ENCODE measurements around the gene HSPA1A.
A peak's percentile ranks its signal among the peaks of the same experiment; 100 is the strongest.
"Not testable (repeated sequence)": the region's sequence is repeated elsewhere in the genome, so short reads cannot be mapped to it uniquely, and the experiment has no call there.

The HSPA1A gene

DNA sequence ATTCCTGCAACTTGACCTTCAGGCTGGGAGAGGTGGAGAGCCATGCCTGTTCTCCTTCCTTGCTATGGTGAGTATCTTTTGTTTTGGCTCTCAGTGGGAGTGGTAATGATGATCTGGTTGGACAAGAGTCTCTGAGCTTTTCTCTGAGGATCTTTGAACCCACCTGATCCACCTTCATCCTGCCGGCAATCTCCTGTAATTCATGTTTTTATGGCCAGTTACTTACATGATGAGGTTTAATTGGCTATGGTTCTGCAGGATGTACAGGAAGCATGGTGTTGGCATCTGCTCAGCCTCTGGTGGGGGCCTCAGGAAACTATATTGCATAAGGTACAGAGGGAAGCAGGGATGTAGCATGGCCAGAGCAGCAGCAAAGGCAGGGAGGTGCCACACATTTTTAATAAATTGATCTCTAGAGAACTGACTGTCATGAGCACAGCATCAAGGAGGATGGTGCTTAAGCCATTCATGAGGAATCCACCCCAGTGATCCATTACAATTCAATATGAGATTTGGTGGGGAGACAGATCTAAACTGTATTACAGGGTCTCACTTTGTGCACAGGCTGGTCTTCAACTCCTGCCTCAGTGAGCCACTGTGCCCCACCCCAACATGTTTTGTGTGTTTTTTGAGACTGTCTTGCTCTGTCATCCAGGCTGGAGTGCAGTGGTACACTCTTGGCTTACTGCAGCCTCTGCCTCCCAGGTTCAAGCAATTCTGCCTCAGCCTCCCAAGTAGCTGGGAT, 22.2 kb downstream of the HSPA1A start:
- no peak for DNase-seq

DNA sequence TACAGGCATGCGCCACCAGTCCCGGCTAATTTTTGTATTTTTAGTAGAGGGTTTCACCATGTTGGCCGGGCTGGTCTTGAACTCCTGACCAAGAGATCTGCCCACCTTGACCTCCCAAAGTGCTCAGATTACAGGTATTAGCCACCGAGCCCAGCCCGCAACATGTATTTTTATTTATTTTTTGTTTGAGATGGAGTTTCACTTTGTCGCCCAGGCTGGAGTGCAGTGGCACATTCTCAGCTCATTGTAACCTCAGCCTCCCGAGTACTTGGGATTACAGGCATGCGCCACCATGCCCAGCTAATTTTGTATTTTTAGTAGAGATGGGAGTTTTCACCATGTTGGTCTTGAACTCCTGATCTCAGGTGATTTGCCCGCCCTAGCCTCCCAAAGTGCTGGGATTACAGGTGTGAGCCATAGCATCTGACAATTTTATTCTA, 22.8 kb downstream of the HSPA1A start:
- DNase-seq: not testable (repeated sequence)

DNA sequence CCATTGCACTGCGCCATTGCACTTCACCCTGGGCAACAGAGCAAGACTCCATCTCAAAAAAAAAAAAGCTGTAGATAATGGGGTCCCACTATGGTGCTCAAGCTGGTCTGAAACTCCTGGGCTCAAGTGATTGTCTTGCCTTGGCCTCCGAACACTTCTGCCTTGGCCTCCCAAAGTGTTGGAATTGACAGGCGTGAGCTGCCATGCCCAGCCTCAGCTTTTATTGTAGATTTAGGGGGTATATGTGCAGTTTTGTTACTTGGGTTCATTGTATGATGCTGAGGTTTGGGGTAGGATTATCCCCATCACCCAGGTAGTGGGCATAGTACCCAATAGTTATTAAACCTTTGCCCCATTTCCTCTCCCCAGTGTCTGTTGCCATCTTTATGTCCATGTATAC, 23.6 kb downstream of the HSPA1A start:
- DNase-seq: no peak

DNA sequence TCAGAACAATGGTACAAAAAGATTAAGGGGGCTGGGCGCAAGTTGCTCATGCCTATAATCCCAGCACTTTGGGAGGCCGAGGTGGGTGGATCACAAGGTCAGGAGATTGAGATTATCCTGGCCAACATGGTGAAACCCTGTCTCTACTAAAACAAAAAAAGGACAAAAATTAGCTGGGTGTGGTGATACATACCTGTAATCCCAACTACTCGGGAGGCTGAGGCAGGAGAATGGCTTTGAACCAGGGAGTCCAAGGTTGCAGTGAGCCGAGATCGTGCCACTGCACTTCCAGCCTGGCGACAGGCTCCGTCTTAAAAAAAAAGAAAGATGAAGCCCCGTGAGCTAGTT, 24.4 kb downstream of the HSPA1A start:
- not testable (repeated sequence) for DNase-seq

DNA sequence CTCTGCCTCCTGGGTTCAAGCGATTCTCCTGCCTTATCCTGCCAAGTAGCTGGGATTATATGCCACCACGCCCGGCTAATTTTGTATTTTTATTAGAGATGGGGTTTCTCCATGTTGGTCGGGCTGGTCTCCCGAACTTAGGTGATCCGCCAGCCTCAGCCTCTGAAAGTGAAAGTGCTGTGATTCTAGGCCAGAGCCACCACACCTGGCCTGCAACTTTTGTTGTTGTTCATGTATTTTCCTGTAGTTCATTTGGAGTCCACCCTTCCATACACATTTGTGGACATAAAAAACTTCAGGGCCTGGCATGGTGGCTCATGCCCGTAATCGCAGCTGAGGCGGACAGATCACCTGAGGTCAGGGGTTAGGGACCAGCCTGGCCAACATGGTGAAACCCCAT, 26.7 kb downstream of the HSPA1A start:
- no peak for DNase-seq

DNA sequence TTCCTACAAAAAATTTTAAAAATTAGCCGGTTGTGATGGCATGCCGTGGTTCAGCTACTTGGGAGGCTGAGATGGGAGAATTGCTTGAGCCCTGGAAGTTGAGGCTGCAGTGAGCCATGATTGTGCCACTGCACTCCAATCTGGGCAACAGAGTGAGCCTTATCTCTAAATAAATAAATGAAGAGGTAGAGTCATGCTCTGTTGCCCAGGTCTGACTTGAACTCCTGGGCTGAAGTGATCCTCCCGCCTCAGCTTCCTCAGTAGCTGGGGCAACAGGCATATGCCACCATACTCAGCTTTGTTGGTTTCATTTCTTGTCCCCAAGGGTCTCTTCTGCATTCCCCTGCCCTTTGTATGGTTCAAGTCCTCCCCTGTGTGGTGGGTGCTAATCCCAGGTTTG, 29.2 kb downstream of the HSPA1A start:
- no peak for DNase-seq

DNA sequence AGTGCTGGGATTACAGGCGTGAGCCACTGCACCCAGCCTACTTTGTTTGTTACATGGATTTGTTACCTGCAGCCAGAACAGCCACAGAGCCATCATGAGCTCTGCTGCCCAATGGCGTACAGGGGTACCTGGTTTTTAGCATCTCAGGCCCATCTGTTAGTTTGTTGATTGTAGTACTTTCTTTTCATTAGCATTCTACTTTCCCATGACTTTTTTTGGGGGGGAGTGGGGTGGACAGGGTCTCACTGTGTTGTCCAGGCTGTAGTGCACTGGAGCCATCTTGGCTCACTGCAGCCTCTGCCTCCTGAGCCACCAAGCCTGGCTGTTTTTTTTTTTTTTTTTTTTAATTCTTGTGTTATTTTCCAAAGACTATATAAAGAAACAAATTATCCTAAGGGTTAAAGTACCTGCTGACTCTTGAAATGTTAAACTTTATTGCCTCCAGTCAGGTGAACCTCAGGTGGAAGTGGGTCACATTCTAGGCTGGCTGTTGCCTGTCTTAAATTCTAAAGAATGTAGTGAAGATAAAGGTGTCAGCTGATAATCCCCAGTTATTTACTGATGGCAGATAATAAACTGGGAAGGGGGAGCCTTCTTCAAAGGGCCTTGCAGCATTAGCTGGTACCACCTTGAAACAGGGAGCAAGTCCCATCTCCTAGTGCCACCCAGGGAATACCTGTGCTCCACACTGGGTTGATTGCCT, 32.1 kb downstream of the HSPA1A start:
- no peak for DNase-seq

DNA sequence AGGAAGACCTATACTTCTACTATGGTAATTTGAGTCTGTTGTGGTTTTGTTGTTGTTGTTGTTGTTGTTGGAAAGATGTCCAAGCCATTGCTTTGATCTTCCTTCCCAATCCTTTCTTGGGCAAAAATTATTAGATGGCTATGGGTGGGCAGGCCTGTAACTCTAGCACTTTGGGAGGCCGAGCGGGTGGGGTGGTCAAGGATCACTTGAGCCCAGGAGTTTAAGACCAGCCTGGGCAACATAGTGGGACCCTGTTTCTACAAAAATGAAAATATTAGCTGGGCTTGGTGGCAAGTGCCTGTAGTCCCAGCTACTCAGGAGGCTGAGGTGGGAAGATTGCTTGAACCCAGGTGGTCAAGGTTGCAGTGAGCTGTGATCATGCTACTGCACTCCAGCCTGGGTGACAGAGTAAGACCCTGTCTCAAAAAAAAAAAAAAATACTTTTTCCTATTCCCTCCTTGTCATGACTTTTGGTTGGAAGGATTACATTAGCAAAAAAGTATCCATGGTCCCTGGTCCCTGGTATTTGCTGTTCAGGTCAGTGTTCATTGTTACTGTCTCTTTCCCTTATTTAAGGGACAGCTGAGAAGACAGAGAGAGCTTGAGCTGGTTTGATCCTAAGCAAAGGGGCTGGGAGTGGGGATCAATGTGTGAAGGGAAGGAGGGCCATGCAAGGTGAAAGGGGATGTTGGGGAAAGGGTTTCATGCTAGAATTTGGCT, 35.6 kb downstream of the HSPA1A start:
- DNase-seq: no peak

DNA sequence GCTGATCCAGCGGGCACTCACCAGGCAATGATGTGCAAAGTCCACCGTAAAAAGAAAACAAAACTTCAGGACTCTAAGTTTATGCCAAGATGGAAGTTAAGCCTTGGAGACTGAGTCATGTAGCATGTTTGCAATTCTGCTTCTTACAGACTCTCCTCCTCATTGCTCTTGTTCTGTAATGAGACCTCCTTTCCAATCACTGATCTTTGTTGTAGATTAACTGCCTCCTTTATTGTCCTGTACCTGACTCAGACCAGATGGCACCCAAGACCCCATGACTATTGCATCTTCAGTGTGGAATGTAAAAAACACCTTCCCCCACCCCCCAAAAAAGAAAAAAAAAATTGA, 36.1 kb downstream of the HSPA1A start:
- no peak for DNase-seq

DNA sequence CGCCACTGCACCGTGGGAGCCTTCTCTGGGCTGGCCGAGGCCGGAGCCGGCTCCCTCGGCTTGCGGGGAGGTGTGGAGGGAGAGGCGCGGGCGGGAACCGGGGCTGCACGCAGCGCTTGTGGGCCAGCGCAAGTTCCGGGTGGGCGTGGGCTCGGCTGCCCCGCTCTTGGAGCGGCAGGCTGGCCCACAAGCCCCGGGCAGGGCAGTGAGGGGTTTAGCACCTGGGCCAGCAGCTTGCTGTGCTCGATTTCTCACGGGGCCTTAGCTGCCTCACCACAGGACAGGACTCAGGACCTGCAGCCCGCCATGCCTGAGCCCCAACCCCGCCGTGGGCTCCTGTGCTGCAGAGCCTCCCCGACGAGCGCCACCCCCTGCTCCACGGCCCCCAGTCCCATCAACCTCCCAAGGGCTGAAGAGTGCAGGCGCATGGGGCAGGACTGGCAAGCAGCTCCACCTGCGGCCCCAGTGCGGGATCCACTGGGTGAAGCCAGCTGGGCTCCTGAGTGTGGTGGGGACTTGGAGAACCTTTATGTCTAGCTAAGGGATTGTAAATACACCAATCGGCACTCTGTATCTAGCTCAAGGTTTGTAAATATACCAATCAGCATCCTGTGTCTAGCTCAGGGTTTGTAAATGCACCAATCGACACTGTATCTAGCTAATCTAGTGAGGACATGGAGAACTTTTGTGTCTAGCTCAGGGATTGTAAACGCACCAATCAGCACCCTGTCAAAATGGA, 36.8 kb downstream of the HSPA1A start:
- DNase-seq: not testable (repeated sequence)

DNA sequence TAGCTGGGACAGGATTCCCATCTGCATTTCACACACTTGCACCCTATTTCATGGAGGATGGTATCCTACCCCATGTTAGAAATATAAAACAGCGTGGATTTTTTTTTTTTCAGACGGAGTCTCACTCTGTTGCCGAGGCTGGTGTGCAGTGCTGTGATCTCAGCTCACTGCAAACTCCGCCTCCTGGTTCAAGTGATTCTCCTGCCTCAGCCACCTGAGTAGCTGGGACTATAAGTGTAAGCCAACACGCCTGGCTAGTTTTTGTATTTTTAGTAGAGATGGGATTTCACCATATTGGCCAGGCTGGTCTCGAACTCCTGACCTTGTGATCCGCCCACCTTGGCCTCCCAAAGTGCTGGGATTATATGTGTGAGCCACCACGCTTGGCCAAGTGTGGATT, 42.4 kb downstream of the HSPA1A start:
- not testable (repeated sequence) for DNase-seq

DNA sequence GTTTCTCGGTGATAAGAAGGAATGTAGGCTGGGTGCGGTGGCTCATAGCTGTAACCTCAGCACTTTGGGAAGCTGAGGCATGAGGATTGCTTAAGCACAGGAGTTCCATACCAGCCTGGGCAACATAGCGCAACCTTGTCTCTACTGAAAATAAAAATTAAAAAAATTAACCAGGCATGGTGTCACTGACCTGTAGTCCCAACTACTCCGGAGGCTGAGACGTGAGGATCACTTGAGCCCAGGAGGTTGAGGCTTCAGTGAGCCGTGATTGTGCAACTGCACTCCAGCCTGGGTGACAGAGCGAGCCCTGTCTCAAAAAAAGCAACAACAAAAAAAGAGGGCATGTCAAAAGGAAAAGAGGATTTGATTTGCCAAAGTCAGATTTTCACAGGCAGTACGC, 43.4 kb downstream of the HSPA1A start:
- no peak for DNase-seq

DNA sequence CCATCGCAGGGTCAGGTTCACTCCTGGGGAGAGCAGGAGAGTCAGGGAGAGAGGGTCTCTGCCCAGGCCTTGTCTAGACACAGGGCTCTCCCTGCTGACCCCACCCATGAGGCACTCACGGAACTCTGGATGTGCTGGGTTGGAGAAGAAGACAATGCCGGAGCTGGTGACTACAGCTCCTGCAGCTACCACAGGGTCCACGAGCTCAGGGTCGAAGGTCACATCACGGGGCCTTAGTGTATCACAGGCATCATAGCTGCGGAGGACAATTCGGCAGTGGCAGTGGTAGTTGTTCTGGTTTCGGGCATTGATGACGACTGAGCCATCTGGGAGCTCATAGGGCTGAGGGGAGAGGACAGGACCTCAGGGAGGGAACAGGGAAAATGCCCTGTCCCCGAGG, 44.6 kb downstream of the HSPA1A start:
- no peak for DNase-seq

DNA sequence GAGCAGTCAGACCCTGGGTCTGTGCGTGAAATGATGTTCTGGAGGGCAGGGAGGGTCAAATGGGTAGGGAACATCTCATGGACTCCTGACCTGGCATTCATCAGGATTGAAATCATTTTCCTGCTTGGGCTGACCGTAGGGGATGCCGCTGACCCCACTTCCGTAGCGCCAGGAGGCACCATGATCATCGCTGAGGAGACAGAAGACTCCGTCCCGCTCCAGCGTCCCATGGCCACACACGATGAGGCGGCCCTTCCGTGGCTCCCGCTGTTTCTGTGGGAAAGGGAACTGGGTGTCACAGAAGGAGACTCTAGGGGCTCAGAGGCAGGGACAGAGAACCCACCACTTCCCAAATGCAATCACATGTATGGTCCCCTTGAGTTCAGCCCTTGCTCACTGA, 45.0 kb downstream of the HSPA1A start:
- no peak for DNase-seq

DNA sequence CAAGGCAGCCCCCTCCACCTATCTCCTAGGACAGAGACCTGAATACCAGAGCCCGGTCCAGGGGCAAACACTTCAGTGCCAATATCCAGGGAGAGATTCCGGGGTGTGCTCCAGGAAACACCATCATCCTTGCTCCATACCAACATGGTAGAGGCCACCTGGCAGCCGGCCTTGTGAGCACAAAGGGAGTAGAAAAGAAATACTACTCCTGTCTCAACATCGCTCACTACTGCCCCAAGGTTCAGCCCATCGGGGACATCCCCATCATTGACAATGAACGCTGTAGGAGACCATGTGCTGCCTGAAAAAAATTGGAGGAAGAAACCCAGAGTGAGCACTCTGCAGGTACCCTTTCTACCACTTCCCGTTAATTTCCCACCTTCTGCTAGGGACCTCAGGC, 45.8 kb downstream of the HSPA1A start:
- DNase-seq: no peak

DNA sequence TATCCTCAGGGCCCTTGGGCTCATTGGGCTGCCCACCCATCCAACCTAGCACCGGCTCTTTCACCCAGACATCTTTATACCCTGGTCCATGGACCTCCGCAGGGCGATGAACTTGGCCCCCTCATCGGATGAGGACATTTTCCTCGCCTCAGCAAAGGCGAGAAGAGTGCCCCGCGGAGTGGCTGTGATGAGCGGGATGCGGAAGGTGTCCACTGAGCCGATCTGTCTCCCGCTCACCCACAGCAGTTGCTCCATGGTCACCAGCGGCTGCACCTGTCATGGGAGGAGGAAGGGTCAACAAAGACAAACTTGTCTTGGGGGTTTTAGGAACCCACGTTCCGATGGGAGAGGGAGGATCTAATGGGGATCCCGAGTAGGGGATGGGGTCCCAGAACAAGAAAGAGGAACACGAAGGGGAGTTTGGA, 46.6 kb downstream of the HSPA1A start:
- DNase-seq: no peak

DNA sequence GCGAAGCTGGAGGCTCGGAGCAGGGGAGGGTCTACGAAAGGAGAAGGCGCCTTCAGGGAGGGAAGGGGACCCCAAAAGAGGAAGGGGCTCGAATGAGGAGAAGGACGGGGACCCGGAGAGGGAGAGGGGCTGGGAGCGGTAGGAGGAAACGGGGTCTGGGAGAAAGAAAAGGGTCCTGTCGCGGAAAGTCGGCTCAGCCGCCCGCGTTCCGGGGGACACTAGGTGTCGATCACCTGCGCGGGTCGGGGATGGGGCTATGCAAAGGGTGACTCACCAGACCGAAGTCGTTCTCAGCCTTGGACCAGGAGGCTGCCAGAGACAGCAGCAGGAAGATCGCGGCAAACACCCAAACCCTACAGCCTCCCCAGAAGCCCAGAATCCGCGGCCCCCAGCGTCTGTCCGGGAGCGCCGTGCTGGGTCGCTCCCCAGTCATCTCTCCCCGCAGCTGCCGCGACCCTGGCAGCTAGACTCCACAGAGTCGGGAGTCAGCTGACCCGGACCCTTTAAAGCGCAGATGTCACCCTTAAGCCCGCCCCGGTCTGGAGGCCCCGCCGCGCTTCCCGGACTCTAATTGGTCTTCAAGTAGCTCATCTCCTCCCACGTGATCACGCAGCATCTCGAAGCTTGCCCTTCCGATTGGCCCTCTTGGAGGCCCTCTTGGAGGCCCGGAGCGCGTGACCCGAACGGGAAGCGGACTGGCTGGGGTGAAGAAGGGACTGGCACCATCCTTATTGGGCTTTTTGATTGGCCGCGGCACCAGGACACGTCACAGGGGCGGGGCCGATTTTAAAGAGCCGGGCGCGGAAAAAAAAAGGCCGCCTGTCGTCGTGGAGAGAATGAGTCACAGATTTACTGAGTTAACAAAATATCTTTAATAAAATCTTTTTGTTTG, 47.2 kb downstream of the HSPA1A start, which contains the start of gene NEU1:
TSS of gene NEU1 (minus strand) at position 478 of the 892 bp plus-strand sequence. CDS start at position 433, 45 bp downstream.
- peak; percentile 100 for DNase-seq

DNA sequence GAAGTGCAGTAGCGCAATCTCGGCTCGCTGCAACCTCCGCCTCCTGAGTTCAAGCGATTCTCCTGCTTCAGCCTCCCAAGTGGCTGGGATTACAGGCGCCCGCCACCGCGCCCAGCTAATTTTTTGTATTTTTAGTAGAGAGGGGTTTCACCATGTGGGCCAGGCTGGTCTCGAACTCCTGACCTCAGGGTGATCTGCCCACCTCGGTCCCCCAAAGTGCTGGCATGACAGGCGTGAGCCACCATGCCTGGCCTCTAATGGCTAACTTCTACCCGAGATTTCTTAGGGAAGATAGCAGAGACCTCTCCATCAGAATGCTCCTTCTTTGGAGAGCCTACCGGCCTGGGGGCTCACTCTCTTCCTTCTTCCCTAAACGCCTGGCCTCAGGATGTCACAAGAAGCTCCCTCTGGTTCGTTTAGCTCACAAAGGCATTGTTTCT, 48.8 kb downstream of the HSPA1A start:
- DNase-seq: not testable (repeated sequence)

DNA sequence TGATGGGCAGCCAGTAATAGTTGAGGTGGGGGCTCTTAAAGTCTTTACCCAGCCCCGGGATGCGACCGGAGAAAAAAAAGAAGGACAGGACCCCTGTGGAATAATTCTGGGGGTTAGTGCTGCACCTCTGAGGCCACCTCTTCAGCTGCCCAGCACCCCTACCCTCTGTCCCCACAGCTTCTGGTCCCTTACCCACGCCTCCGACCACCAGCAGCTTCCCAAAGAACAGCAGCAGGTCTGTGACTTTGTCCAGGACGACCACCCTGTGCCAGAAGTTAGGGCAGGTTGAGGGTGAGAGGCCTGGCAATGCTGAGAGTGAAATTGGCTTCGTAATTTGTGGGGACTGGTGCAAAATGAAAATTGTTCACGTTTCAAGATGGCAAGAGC, 49.5 kb downstream of the HSPA1A start:
- no peak for DNase-seq

DNA sequence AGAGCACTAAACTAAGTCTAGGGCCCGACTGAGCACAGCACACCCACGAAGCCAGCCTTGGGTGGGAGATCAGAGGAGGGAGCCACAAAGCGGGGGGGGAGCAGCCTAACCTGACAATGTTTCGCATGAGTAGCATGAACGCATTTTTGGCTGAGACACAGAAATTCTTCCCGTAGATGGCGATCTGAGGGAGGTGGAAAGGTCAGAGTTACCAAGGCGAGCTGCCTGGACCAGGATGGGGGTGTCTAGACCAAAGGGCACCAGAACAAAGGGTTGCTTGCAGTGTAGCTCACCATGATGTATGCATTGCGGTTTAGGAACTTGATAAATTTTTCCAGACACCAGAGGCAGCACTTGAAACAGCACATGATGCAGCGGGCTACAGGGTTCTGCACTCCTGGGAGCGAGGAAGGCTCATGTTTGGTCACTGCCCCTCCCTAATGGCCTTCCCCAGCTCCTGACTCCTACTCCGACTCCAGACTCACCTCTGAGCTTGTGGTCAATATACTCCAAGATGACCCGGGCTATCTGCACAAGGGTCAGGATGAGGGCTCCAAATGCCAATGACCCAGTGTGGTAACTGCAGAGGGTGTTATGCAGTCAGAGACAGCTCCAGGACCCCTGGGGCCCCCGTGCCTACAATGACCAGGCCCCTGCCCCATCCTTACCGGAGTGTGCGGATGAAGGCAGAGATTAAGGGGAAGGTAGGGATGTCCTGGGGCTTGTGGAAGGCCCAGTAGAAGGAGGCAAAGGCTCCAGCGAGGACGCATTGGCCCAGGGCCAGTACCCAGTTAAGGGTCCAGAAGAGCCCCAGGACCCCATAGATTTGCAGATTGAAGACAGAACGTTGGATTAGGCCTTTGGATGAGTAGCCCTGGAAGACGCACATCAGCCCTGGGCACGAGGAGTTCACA, 50.1 kb downstream of the HSPA1A start:
- no peak for DNase-seq
